Right atrium auricular region (tissue), 2 donors: ENCODE results near the gene CLECL1. TPM values are rescaled to one million over a fixed set of nuclear protein-coding genes. Genes with fewer than 3 reads are reported as not detected.
A peak's percentile ranks its signal among the peaks of the same experiment; 100 is the strongest.
"Not testable (repeated sequence)": the region's sequence is repeated elsewhere in the genome, so short reads cannot be mapped to it uniquely, and the experiment has no call there.

Experiments used
- DNase-seq: peaks from one replicate; pipeline ENCODE4 v3.0.0-alpha.2; 2019; ENCODE audit warnings: low spot score
- H3K27ac ChIP-seq, 2 donors: fragments of 200-600 bp; sonication (generic); 1 replicate in 1 of 2; 2 replicates in 1 of 2; pipeline ENCODE4 v1.5.1; 2016 to 2019
- H3K27me3 ChIP-seq, 2 donors: fragments of 200-600 bp; sonication (generic); one replicate each; pipeline versions ENCODE4 v1.5.1 to v1.6.0; 2017 to 2019
- H3K36me3 ChIP-seq: fragments of 200-600 bp; sonication (generic); one replicate; pipeline ENCODE4 v1.5.1; 2016
- H3K4me1 ChIP-seq, 2 donors: fragments of 200-600 bp; sonication (generic); one replicate each; pipeline versions ENCODE4 v1.5.1 to v1.6.0; 2017 to 2019
- H3K4me3 ChIP-seq, 2 donors: fragments of 200-600 bp; sonication (generic); 1 replicate in 1 of 2; 2 replicates in 1 of 2; pipeline ENCODE4 v1.5.1; 2017 to 2019; ENCODE audit warnings: mild to moderate bottlenecking in 1 of 2, moderate library complexity in 1 of 2
- H3K9me3 ChIP-seq, 2 donors: fragments of 200-600 bp; sonication (generic); one replicate each; pipeline ENCODE4 v1.5.1; 2019
- CTCF ChIP-seq, 2 donors: fragments of 200-600 bp; sonication (generic); IDR thresholded peaks; one replicate each; pipeline ENCODE4 v1.5.1; 2019; ENCODE audit warnings: antibody characterized with exemption in 2 of 2
- total RNA-seq, 2 donors: library from RNA; depleted of rRNA; stranded (reverse); fragments of >200 nt; gene quantifications; one replicate each; pipeline ENCODE4 v1.1.0, GENCODE V29; 2016

Gene CLECL1
- total RNA-seq, 2 donors from 2014 or later = not detected

- H3K9me3 ChIP-seq = peaks cover 0 to 20% of the 10 kb centered on the region in 2 donors
- H3K27me3 ChIP-seq = no peaks in the 10 kb centered on the region
- no peak for DNase-seq
- peaks cover 0 to 26% of the 10 kb centered on the region in 2 donors for H3K4me1 ChIP-seq
- peaks cover 15% of the 10 kb centered on the region for H3K36me3 ChIP-seq
- no peak for TF ChIP-seq CTCF (IDR thresholded peaks at IDR 0.05)
- H3K4me3 ChIP-seq = no peak overlapping the region
- peak overlapping the region in 1 of 2 donors; percentile 55 for H3K27ac ChIP-seq
These were observed 33.5 kb downstream of the CLECL1 start for GRCh38 chr12:9699269-9699897.

GRCh38 chr12:9698681-9699080, 34.2 kb downstream of the CLECL1 start:
- no peak overlapping the region for H3K4me3 ChIP-seq
- peak overlapping the region in 1 of 2 donors; percentile 55 for H3K27ac ChIP-seq
- peaks cover 0 to 20% of the 10 kb centered on the region in 2 donors for H3K9me3 ChIP-seq
- peaks cover 0 to 27% of the 10 kb centered on the region in 2 donors for H3K4me1 ChIP-seq
- H3K27me3 ChIP-seq = no peaks in the 10 kb centered on the region
- peaks cover 19% of the 10 kb centered on the region for H3K36me3 ChIP-seq
- no peak for TF ChIP-seq CTCF (IDR thresholded peaks at IDR 0.05)
- no peak for DNase-seq

- Histone ChIP-seq H3K9me3 (peaks cover 0 to 20% of the 10 kb centered on the region in 2 donors), H3K4me3 (no peak overlapping the region), H3K27ac (no peak overlapping the region), H3K4me1 (peaks cover 0 to 27% of the 10 kb centered on the region in 2 donors), H3K36me3 (peaks cover 19% of the 10 kb centered on the region), H3K27me3 (no peaks in the 10 kb centered on the region)
- no peak for DNase-seq
- TF ChIP-seq CTCF (IDR thresholded peaks at IDR 0.05) = no peak
These were observed 35.3 kb downstream of the CLECL1 start for GRCh38 chr12:9697619-9698018.

GRCh38 chr12:9695661-9696060, 37.2 kb downstream of the CLECL1 start:
- not testable (repeated sequence) for H3K27ac ChIP-seq, H3K27me3 ChIP-seq, H3K4me3 ChIP-seq, DNase-seq
- H3K4me1 ChIP-seq = peaks cover 0 to 23% of the 10 kb centered on the region in 2 donors
- peaks cover 24% of the 10 kb centered on the region for H3K36me3 ChIP-seq
- H3K9me3 ChIP-seq = peaks cover 0 to 20% of the 10 kb centered on the region in 2 donors

GRCh38 chr12:9695150-9695549, 37.7 kb downstream of the CLECL1 start:
- not testable (repeated sequence) for H3K27ac ChIP-seq, DNase-seq, H3K27me3 ChIP-seq, H3K4me3 ChIP-seq
- Histone ChIP-seq H3K4me1 (peaks cover 0 to 18% of the 10 kb centered on the region in 2 donors), H3K36me3 (peaks cover 24% of the 10 kb centered on the region), H3K9me3 (peaks cover 0 to 20% of the 10 kb centered on the region in 2 donors)

GRCh38 chr12:9694241-9694640, 38.7 kb downstream of the CLECL1 start:
- peaks cover 0 to 20% of the 10 kb centered on the region in 2 donors for H3K9me3 ChIP-seq
- H3K36me3 ChIP-seq = peaks cover 31% of the 10 kb centered on the region
- H3K4me1 ChIP-seq = peaks cover 0 to 11% of the 10 kb centered on the region in 2 donors
- no peak overlapping the region for H3K27ac ChIP-seq
- TF ChIP-seq CTCF (IDR thresholded peaks at IDR 0.05) = no peak
- no peaks in the 10 kb centered on the region for H3K27me3 ChIP-seq
- H3K4me3 ChIP-seq = no peak overlapping the region
- DNase-seq = no peak

- Histone ChIP-seq H3K36me3 (peaks cover 37% of the 10 kb centered on the region), H3K27ac (no peak overlapping the region), H3K4me1 (peaks cover 0 to 6% of the 10 kb centered on the region in 2 donors), H3K9me3 (peaks cover 0 to 15% of the 10 kb centered on the region in 2 donors), H3K4me3 (no peak overlapping the region), H3K27me3 (no peaks in the 10 kb centered on the region)
- no peak for DNase-seq
- no peak for TF ChIP-seq CTCF (IDR thresholded peaks at IDR 0.05)
These were observed 40.0 kb downstream of the CLECL1 start for GRCh38 chr12:9692909-9693308.
